ENCODE data around the gene KRAS. TPM values are rescaled to one million over a fixed set of nuclear protein-coding genes. Genes with fewer than 3 reads are reported as not detected.

The KRAS gene
- total RNA-seq, 4 donors from 2014 or later: 29.0 to 37.0 (median 34.1) TPM

DNA sequence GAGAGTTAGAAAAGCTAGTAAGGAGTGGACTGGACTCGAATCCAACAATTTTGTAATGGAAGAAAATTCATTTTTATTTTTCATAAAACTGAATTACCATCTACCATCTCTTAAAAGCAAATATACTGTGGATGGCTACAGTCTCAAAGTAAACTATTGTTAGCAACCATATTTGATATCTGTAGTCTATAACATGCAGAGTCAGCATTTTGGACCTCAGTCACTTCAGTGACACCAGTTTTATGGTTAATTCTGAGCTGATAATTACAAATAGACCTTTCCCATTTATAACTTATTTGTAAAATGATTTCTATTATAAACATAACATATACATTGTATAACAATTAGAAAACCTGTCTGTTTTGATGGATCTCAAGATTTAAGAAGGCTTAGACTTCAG, 2.0 kb downstream of the KRAS start:
- Histone ChIP-seq H3K4me1 (peaks cover 12 to 40% (median 31%) of the 10 kb centered on the region in 4 donors), H3K27me3 (no peaks in the 10 kb centered on the region), H3K9me3 (no peaks in the 10 kb centered on the region), H3K4me3 (peak overlapping the region; percentile 80 to 100 (median 98)), H3K27ac (replicated peaks in 1 of 4) (peak overlapping the region in 2 of 4 donors; percentile 99), H3K36me3 (peaks cover 0 to 4% (median 0%) of the 10 kb centered on the region in 4 donors)
- no peak for DNase-seq (ENCODE audit: extremely low spot score)
- intact Hi-C loops (cut with DNase I): no loop called here
- WGBS: 86% methylated on average over 1 of the region's 1 CpG
- TF ChIP-seq POLR2AphosphoS5 (IDR thresholded peaks at IDR 0.05) (no peak), EP300 (IDR thresholded peaks at IDR 0.05) (no peak), POLR2A (IDR thresholded peaks at IDR 0.05; ENCODE audit: low read depth) (no peak)
- TF ChIP-seq, protein P1, sequence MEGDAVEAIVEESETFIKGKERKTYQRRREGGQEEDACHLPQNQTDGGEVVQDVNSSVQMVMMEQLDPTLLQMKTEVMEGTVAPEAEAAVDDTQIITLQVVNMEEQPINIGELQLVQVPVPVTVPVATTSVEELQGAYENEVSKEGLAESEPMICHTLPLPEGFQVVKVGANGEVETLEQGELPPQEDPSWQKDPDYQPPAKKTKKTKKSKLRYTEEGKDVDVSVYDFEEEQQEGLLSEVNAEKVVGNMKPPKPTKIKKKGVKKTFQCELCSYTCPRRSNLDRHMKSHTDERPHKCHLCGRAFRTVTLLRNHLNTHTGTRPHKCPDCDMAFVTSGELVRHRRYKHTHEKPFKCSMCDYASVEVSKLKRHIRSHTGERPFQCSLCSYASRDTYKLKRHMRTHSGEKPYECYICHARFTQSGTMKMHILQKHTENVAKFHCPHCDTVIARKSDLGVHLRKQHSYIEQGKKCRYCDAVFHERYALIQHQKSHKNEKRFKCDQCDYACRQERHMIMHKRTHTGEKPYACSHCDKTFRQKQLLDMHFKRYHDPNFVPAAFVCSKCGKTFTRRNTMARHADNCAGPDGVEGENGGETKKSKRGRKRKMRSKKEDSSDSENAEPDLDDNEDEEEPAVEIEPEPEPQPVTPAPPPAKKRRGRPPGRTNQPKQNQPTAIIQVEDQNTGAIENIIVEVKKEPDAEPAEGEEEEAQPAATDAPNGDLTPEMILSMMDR (IDR thresholded peaks at IDR 0.05): no peak

DNA sequence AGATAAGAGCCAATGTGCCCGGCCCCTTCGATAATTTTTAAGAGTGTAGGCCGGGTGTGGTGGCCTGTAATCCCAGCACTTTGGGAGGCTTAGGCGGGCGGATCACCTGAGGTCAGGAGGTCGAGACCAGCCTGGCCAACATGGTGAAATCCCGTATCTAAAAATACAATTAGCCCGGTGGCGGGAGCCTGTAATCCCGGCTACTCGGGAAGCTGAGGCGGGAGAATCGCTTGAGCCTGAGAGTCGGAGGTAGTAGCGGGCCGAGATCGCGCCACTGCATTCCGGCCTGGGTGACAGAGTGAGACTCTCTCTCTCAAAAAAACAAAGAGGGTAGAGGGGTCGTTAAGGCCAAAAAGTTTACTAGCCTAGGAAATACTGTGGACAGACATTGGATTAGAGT, 2.6 kb downstream of the KRAS start:
- no peak for DNase-seq (ENCODE audit: extremely low spot score)
- no peak overlapping the region for H3K27ac ChIP-seq (replicated peaks in 1 of 4)
- H3K9me3 ChIP-seq: no peaks in the 10 kb centered on the region
- H3K4me3 ChIP-seq: no peak overlapping the region
- peaks cover 0 to 4% (median 0%) of the 10 kb centered on the region in 4 donors for H3K36me3 ChIP-seq
- peaks cover 12 to 40% (median 33%) of the 10 kb centered on the region in 4 donors for H3K4me1 ChIP-seq
- no peaks in the 10 kb centered on the region for H3K27me3 ChIP-seq
- intact Hi-C loops (cut with DNase I): no loop called here
- 96% methylated on average over 20 of the region's 20 CpGs for WGBS
- TF ChIP-seq EP300 (IDR thresholded peaks at IDR 0.05): no peak
- TF ChIP-seq POLR2A (IDR thresholded peaks at IDR 0.05; ENCODE audit: low read depth): no peak
- TF ChIP-seq, protein P1 (IDR thresholded peaks at IDR 0.05): no peak
- TF ChIP-seq POLR2AphosphoS5 (IDR thresholded peaks at IDR 0.05): no peak

DNA sequence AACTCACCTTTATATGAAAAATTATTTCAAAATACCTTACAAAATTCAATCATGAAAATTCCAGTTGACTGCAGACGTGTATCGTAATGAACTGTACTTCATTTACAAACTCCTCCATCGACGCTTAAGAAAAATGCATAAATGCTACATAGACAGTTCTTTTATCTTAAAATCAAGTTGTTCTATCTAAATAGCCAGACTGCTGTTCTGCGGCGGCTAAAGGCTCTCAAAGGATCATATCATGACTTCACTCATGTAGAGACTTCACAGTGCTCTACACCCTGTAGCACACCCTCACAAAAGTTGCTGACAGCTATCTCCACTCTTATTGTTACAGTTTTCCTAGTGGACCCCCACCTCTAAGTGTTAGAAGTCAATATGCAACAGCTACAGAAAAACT, 5.2 kb downstream of the KRAS start:
- H3K4me1 ChIP-seq: peaks cover 8 to 47% (median 41%) of the 10 kb centered on the region in 4 donors
- H3K27me3 ChIP-seq: no peaks in the 10 kb centered on the region
- H3K4me3 ChIP-seq: no peak overlapping the region
- peaks cover 0 to 4% (median 0%) of the 10 kb centered on the region in 4 donors for H3K36me3 ChIP-seq
- DNase-seq (ENCODE audit: extremely low spot score): no peak
- TF ChIP-seq POLR2A (IDR thresholded peaks at IDR 0.05; ENCODE audit: low read depth) (no peak), EP300 (IDR thresholded peaks at IDR 0.05) (no peak), POLR2AphosphoS5 (IDR thresholded peaks at IDR 0.05) (no peak)
- TF ChIP-seq, protein P1 (IDR thresholded peaks at IDR 0.05): no peak
- intact Hi-C loops (cut with DNase I): no loop called here
- H3K9me3 ChIP-seq: no peaks in the 10 kb centered on the region
- 95% methylated on average over 6 of the region's 6 CpGs for WGBS
- no peak overlapping the region for H3K27ac ChIP-seq (replicated peaks in 1 of 4)

DNA sequence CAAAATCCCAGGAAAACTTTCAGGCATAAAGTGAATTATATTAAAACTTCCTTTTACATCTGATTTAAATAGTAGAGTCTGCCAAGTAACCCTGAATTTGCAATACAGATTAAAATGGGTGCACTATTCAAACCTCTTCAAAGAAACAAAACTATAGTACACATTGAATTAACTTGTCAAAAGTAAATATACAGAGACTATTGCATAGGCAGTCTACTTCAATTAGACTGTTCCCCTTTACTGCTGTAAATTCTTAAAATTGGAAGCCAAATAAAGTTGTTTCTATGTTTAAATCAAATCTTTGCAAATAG, 7.1 kb downstream of the KRAS start:
- intact Hi-C loops (cut with DNase I): no loop called here
- Histone ChIP-seq H3K4me1 (peaks cover under 1 to 33% (median 30%) of the 10 kb centered on the region in 4 donors), H3K27ac (replicated peaks in 1 of 4) (peak overlapping the region in 1 of 4 donors; percentile 19), H3K9me3 (no peaks in the 10 kb centered on the region), H3K27me3 (no peaks in the 10 kb centered on the region), H3K36me3 (peaks cover 0 to 4% (median 0%) of the 10 kb centered on the region in 4 donors), H3K4me3 (no peak overlapping the region)
- no peak for TF ChIP-seq POLR2AphosphoS5 (IDR thresholded peaks at IDR 0.05)
- no peak for TF ChIP-seq EP300 (IDR thresholded peaks at IDR 0.05)
- TF ChIP-seq, protein P1 (IDR thresholded peaks at IDR 0.05): no peak
- TF ChIP-seq POLR2A (IDR thresholded peaks at IDR 0.05; ENCODE audit: low read depth): no peak
- no peak for DNase-seq (ENCODE audit: extremely low spot score)
